Ovary (tissue), 9 donors: ENCODE data around the gene MIER3. TPM values are rescaled to one million over a fixed set of nuclear protein-coding genes. Genes with fewer than 3 reads are reported as not detected.

Experiments
- DNase-seq, 5 donors: peaks; one replicate each; pipeline ENCODE4 v3.0.0-alpha.2; 2019 to 2020
- H3K27ac ChIP-seq, 2 donors: fragments of 200-600 bp; one replicate each; pipeline versions ENCODE4 v1.5.1 to v1.8.0; 2019 to 2022
- H3K27me3 ChIP-seq: fragments of 200-600 bp; one replicate; pipeline ENCODE4 v1.8.0; 2022
- H3K36me3 ChIP-seq: fragments of 200-600 bp; sonication (generic); one replicate; pipeline ENCODE4 v1.5.1; 2019
- H3K4me1 ChIP-seq: one replicate; pipeline ENCODE4 v1.8.1; 2013; ENCODE audit warnings: mild to moderate bottlenecking, moderate library complexity; ENCODE audit not compliant: insufficient read depth
- H3K4me3 ChIP-seq: fragments of 200-600 bp; sonication (generic); one replicate; pipeline ENCODE4 v1.5.1; 2017
- H3K9me3 ChIP-seq, 2 donors: fragments of 200-600 bp in 1 of 2; sonication (generic) in 1 of 2; one replicate each; pipeline versions ENCODE4 v1.5.1 to v1.8.1; 2013 to 2019; ENCODE audit warnings: mild to moderate bottlenecking in 1 of 2, moderate library complexity in 1 of 2
- CTCF ChIP-seq, 3 donors: fragments of 450-650 bp in 2 of 3; fragments of 200-600 bp in 1 of 3; IDR thresholded peaks; one replicate each; pipeline versions ENCODE4 v1.5.1 to v1.8.0; 2016 to 2022; ENCODE audit warnings: antibody characterized with exemption in 3 of 3, mild to moderate bottlenecking in 1 of 3
- EP300 ChIP-seq: sonication (generic); formaldehyde crosslinking; IDR thresholded peaks from one replicate; pipeline ENCODE4 v1.6.1; 2017; ENCODE audit warnings: antibody characterized with exemption
- POLR2A ChIP-seq: fragments of 450-650 bp; IDR thresholded peaks from one replicate; pipeline ENCODE4 v1.6.1; 2017; ENCODE audit warnings: antibody characterized with exemption, mild to moderate bottlenecking, moderate library complexity
- WGBS, 3 donors: extraction: QIAGEN DNeasy Blood & Tissue Kit in 1 of 3; methylation state at CpG; one replicate each; pipeline versions ENCODE4 v1.1.5 to v1.1.7; 2013 to 2017; 5-methylcytosine and 5-hydroxymethylcytosine counted together
- intact Hi-C, 4 donors: fragments of 100-400 bp; cut with DNase I; formaldehyde crosslinking; loops; one replicate each; pipeline versions ENCODE4 v1.11.0 to v1.15.1; 2022 to 2023
- polyA plus RNA-seq, 2 donors: library from polyadenylated mRNA; stranded (reverse); fragments of 200-250 nt in 1 of 2; fragments of 350-450 nt in 1 of 2; fragmentation: Illumina TruSeq in 1 of 2; extraction: RNeasy Lipid Tissue Mini Kit (QIAGEN cat#74804) in 1 of 2; gene quantifications; one replicate each; pipeline ENCODE4 v1.2.3, GENCODE V29; 2013 to 2014
- total RNA-seq, 7 donors: library from RNA; depleted of rRNA in 2 of 7; stranded (reverse); fragments of >200 nt in 2 of 7; fragmentation: NEBNext Ultra II Directional in 3 of 7; extraction: Animal tissue kit (Norgen Biotek cat#: 25700) in 3 of 7; gene quantifications; one replicate each; pipeline versions ENCODE4 v1.1.0 to v1.2.4, GENCODE V29; 2016 to 2023
- donor health status: DM: no; HTN: no; CAD: no; lungs with moderate emphysema.
- donor health status: DM: no; HTN: no; CAD: no.
- donor health status: Bipolar disorder and iron deficiency.
- donor health status: DM: yes; HTN: yes; CAD: no.
- donor health status: DM: no; HTN: no; CAD: no.
- donor health status: DM: yes; HTN: yes; CAD: no.

MIER3 gene
- total and polyA plus RNA-seq, 9 donors, result 7.9 to 57.2 (median 33.8) TPM

GRCh38 chr5:56876327-56876726 lies 75.6 kb downstream of the MIER3 start:
- intact Hi-C loops, result loop anchor here in 1 of 4 donors (2.0 kb wide), 1 partner anchor 20 kb away; no protein-coding TSS in a partner anchor
- Histone ChIP-seq H3K36me3 (no peaks in the 10 kb centered on the region), H3K4me3 (no peak overlapping the region), H3K27me3 (no peaks in the 10 kb centered on the region), H3K4me1 (no peaks in the 10 kb centered on the region), H3K27ac (no peak overlapping the region), H3K9me3 (no peaks in the 10 kb centered on the region)
- DNase-seq, result no peak
- WGBS, 3 donors, result 75 to 82% (median 77%) methylated on average over 3 of the region's 3 CpGs
- TF ChIP-seq POLR2A (no peak), EP300 (no peak), CTCF (IDR thresholded peaks at IDR 0.05) (no peak)

- DNase-seq, result no peak
- Histone ChIP-seq H3K27ac (no peak overlapping the region), H3K36me3 (no peaks in the 10 kb centered on the region), H3K4me1 (no peaks in the 10 kb centered on the region), H3K9me3 (no peaks in the 10 kb centered on the region), H3K4me3 (no peak overlapping the region), H3K27me3 (no peaks in the 10 kb centered on the region)
- 81 to 87% (median 85%) methylated on average over 3 of the region's 3 CpGs for WGBS, 3 donors
- TF ChIP-seq CTCF (IDR thresholded peaks at IDR 0.05) (no peak), EP300 (no peak), POLR2A (no peak)
- intact Hi-C loops, result no loop called here
Observed at GRCh38 chr5:56873056-56873455, 78.9 kb downstream of the MIER3 start.

GRCh38 chr5:56871777-56872176 lies 80.1 kb downstream of the MIER3 start:
- no peak overlapping the region for H3K4me3 ChIP-seq
- H3K27me3 ChIP-seq, result no peaks in the 10 kb centered on the region
- no peak overlapping the region for H3K27ac ChIP-seq
- 88 to 91% (median 89%) methylated on average over 2 of the region's 2 CpGs for WGBS, 3 donors
- H3K36me3 ChIP-seq, result no peaks in the 10 kb centered on the region
- intact Hi-C loops, result no loop called here
- no peak for DNase-seq
- TF ChIP-seq POLR2A (no peak), EP300 (no peak), CTCF (IDR thresholded peaks at IDR 0.05) (no peak)
- no peaks in the 10 kb centered on the region for H3K9me3 ChIP-seq
- no peaks in the 10 kb centered on the region for H3K4me1 ChIP-seq

Other genes with a start within 250 kb of the MIER3 start
- gene MAP3K1, start 136.6 kb downstream of the MIER3 start, total RNA-seq, result 10 to 100 TPM; 15.7 to 29.8 (median 21.7) TPM
- 10 to 100 TPM in 1 of 2 donors, 1 to 10 TPM in 1; 5.4 to 12.2 TPM for gene MAP3K1, start 136.6 kb downstream of the MIER3 start, polyA plus RNA-seq
- gene SETD9, start 42.5 kb downstream of the MIER3 start, total RNA-seq, result 1 to 10 TPM; 2.3 to 9.0 (median 7.0) TPM
- gene SETD9, start 42.5 kb downstream of the MIER3 start, polyA plus RNA-seq, result 1 to 10 TPM; 6.3 to 7.6 TPM
- gene GPBP1, start 221.9 kb upstream of the MIER3 start, total RNA-seq, result 100 to 1,000 TPM in 2 of 7 donors, 10 to 100 TPM in 5; 78.2 to 124 (median 96.1) TPM
- 10 to 100 TPM; 63.7 to 68.4 TPM for gene GPBP1, start 221.9 kb upstream of the MIER3 start, polyA plus RNA-seq